GM19328 (cell line): ENCODE results near the gene MRPS10.
A peak's percentile ranks its signal among the peaks of the same experiment; 100 is the strongest.
"Not testable (repeated sequence)": the region's sequence is repeated elsewhere in the genome, so short reads cannot be mapped to it uniquely, and the experiment has no call there.

Source experiments
- ATAC-seq: cut with Tn5 transposase; IDR thresholded peaks from one replicate; pipeline ENCODE4 v1.9.1; 2021; ENCODE audit warnings: mild to moderate bottlenecking, moderate library complexity; ENCODE audit not compliant: unreplicated experiment

The MRPS10 gene

DNA sequence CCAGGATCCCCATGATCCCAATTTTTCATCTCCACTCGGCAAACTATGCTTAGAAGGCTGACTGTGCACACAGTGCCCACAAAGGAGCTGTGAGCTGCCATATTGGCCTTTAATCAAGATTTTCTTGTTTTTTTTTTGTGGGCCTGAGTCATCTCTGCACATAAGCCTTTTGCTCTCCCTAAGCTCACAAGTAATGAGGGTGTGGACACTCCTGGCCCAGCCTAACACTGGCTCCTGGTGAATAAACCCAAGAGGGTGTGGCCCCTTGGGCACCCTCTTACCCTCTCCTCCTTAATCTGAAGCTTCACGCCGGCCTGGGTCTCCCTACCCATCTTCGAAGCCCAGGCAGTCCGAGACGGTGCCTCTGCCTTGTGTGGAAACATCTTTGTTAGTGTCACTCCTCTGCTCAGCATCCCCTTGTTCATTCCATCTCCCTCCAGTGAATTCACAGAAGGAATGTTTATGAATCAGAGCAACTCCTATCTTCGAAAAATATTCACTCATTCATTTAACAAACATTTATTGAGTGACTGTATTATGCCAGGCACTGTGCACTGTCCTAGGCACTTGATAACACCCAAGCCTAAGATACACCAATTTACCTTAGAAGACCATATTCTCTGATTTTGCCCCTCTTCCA, 22.2 kb upstream of the MRPS10 start:
- no peak for ATAC-seq

DNA sequence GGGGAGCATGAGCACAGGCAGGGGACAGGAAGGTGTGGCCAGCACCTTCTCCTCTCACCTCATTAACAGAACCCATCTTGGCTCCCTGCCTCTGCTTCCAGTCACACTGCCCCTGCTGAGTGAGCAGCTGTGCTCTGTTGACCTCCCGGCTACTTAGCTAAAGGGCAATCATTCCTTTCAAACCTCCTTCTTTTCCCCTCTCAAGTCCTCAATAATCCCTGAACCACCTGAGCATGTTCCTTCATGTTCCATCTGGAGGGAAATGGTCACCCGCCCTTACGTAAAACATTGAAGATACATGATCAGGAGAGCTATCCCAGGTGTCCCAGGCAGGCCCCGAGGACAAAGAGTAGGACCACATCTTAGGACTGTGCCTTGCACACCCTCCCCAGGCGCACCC, 21.7 kb upstream of the MRPS10 start:
- no peak for ATAC-seq

DNA sequence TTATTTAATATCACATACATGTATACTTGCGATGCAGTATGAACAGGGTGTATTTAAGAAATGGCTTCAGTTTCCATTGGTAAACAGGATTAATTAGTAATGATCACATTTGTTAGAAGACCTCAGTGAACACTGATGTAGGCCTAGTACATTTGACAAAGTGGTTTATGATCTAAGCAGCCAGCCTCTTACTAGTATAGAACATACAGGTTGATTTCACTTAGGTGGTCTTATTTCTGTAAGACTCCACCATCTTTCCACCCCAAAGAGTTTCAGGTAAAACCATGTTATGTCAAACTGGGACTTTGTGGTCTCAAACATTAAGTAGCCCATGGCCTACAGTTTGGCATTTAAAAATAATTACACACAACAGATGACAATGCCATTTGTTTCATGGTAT, 20.2 kb upstream of the MRPS10 start:
- no peak for ATAC-seq

DNA sequence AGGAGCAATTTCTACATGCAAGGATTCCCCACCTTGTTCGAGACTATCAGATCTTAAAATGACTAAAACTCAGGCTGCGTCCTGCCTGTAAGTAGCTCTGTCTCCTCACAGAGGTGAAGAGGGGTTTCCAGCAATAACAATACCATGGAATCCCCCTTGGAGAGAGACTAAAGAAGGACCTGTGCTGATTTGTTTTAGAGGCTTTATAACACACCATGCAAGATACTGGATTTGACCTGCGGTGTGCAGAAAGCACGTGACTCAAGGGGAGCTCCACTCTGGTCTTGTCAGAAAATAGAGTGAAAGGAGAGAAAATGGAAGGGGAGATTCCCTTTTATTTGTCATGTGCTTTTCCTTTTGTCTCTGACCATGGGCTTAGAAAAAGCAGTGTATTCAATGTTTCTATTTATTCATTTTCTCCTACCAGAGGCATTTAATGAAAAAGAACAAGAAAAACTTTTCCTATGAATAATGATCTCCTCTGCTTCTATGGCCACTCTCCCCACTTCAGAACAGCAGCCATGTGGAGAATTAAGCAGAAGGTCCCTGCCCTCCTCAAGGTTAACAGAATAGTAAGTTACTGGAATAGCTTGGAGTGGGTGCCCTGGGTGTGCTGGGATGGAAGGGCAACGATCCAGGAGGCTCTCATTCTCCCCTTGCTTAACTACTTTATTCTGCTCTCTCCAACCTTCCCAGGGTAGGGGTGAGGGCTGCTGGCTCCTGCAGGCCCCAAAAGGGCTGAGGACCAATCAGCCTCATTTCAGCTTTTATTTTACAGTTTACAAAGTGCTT, 19.2 kb upstream of the MRPS10 start:
- no peak for ATAC-seq

DNA sequence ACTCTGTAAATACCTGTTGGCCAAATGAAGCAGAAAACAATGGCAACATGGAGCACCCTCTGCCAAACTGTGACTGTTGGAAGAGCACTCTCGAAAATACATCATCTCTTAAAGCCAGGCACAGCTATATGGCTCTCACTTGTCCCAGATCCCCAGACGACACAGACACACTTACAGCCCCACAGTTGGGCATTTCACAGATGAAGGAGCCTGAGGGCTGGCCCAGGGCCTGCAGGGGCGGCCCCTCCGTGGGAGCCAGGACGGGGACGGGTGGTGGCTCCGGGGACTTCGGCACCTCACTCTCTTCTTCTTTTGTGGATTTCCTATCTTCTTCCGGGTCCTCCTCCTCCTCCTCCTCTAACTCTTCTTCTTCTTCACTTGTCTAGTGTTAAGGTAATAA, 18.4 kb upstream of the MRPS10 start:
- ATAC-seq, result no peak

DNA sequence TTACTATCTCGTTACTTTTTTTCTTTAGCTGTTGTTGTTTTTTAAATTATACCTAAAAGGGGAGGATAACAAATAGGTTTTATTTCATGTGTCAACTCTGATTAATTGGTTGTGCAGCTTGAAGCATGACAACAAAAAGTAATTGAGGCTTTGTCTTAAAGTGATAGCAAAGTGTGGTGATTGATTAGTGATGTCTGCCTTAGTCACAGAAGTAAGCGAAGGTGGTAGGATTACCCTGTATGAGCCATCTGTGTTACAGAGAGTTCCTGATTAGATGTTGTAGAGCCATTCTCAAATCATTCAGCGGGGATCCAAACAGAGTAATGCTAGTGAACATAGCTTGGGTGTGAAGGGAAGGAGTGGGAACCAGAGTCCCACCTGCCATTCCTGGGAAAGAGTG, 14.4 kb upstream of the MRPS10 start:
- ATAC-seq, result no peak

DNA sequence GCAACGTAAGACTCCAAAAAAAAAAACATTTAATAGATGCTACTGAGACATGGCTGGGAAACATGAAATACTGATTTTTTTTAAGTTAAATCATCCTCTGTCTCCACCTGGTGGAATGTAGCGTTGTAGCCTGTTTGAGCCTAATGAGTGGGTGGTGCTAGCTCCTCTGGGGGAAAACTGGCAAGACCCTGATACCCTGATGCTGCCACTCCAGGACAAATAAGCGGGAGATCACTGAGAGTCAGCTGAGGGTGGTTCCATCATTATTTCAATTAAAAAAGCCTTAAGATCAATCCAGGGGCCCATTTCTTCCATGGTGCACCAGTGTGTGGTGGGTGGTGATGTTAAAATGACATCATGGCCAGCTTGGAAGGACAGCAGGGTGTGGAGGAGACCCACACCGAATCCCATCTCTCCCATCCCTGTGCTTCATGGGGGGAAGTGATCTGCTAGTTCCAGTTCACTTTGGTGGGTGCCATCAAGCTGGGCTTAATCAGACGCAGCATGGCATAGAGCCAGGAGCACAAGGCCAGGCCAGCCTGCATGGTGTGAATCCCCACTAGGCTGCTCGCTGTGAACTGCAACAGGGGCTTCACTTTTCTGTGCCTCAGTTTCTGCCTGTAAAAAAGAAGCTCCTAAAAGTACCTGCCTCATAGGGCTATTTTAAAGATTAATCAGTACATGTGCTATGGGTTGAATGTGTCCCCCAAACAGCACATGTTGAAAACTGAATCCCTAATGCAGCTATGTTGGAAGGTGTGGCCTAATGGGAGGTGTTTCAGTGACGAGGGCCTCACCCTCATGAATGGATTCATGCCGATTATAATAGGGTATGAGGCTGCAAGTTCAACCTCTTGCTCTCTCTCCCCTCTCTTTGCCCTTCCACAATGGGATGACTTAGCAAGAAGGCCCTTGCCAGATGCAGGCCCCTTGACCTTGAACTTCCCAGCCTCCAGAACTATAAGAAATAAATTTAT, 13.0 kb upstream of the MRPS10 start:
- ATAC-seq, result no peak

DNA sequence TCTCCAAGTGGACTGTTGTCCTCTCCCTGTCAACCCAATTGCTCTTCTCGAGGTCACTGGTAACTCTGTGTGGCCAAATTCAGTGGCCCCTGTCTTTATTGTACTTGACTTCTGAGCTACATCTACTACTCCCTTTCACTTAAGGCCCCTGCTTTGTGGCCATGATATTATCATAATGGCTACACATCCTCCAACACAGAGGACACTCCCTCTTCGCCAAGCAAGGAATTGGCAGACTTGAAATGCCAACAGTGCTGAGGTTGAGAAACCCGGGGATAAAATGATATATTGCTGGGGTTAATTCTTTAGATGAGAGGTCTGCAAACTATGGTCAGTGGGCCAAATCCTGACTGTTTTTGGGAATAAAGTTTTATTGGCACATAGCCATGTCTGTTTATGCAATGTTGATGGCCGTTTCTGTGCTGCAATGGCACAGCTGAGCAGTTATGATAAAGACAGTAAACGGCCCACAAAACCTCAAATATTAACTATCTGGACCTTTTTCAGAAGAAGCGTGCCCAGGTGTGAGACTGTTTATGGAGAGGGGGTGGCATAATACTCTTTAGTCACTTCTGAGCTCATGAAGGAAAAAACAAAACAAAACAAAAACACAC, 12.0 kb upstream of the MRPS10 start:
- no peak for ATAC-seq

DNA sequence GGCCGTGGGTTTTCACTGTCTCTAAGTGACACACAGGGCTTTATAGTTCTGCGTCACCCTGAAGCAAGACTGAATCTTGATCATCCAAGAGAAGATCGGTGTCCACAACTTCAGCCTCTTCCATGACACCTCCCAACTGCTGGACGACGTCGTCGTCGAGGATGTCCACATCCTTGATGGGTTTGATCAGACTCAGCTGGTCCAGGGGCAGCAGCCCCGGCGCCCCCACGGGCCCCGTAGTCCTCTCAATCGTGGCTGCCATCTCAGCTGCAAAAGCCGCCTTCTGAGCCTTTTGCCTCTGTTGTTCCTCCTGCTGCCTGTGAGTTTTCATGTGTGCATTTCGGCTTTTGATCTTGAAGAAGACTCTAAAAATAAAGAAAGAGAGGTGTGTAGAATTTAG, 10.6 kb upstream of the MRPS10 start:
- ATAC-seq, result no peak

DNA sequence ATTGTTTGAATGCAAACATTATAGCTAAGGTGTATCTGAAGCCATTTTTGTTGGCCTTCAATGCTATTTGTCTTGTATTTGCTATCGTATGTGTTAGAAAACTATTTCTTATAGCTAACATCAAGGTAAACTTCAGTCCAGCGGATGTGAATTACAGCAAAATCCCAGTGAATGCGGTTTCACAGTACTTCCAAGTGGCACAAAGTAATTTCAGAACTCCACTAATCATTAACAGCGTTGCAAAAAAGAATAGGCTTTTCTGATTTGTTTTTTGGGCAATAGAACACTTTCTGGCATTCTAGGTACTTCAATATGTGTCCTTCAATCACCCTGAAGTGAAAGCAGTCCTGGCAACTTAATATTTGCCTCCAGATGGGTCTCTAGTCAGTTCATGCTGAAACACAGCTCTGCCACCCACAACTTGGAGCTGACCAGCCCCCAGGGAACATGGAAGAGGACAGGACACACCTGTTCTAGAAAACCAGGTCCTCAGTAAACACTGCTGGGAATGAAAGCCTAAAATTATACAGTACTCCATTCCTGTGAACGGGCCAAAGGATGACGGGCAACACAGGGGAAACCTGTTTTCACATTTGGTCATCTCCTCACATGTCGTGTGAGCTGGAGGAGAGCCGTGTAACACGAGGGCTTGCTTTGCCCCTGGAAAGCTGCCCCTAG, 9.7 kb upstream of the MRPS10 start:
- ATAC-seq, result no peak

DNA sequence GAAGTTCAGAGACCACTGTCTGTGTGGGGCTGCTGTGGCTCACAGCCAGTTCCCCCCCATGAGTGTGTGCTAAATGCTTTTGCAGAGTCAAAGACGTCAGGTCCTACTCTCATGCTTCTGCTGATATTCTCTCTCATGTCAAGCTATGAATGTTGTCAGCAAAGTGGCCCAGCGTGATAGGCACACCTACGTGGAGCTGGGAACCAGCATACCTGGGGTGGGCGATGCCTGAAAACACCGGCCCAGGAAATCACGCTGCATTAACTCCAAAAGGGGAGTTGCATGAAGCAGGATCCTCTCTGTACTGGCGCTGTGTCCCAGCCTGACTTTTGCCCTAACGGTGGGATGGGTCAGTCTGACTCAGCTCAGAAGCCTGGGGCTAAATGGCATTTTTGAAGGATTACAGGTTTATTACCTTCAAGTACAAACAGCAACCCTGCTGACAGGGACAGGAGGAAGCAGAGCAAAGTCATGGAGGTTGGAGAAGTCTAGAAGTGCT, 9.0 kb upstream of the MRPS10 start:
- ATAC-seq, result no peak

DNA sequence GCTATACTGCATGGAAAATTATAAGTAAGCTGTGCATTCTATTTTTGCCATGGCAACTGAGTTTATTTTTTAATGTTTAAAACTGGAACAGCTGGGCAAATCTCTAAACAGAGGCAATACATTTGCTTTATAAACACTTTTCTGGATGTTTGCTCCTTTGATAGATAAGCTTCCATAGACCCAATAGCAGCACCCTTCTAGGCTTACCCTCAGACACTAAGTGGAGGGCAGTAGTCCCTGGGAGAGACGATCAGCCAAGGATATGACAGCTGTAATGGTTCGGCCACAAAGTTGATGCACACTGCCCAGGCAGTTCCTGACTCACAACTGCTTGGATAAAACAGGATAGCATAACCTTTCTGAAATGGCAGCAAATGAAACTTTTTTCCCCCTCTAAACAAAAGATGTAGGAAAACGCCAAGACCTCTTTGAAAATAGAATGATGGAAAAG, 8.5 kb upstream of the MRPS10 start:
- no peak for ATAC-seq

DNA sequence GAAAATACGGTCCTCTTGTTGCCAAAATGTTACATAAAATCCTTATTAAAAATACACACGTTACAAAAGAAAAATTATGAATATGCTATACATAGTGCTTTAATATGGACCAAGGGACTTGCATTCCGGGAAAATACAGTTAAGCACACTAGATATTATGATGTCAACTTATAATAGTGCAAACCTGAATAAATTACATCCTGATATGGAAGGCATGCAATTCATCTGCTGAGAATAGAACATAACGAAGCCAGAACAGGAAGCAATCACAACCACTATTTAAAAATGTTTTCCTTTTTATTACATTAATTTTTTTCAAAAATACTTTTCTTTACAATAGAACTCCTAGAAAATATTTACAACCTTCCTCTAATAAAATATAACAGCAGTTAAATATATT, 7.8 kb upstream of the MRPS10 start:
- no peak for ATAC-seq

DNA sequence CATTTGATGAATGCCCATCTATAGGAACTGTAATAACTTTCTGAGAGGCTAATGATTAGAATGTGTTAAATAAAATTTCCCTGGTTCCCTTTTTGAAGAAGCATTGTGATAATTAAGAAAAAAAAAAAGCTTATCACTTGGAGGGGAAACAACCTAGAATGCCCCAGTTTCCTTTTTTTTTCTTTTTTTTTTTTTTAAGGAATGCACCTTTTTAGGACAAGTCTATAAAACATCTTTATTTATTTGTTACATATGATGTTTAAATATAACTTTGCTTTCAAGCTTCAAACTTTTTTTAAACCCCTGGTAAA, 7.3 kb upstream of the MRPS10 start:
- ATAC-seq, result no peak

DNA sequence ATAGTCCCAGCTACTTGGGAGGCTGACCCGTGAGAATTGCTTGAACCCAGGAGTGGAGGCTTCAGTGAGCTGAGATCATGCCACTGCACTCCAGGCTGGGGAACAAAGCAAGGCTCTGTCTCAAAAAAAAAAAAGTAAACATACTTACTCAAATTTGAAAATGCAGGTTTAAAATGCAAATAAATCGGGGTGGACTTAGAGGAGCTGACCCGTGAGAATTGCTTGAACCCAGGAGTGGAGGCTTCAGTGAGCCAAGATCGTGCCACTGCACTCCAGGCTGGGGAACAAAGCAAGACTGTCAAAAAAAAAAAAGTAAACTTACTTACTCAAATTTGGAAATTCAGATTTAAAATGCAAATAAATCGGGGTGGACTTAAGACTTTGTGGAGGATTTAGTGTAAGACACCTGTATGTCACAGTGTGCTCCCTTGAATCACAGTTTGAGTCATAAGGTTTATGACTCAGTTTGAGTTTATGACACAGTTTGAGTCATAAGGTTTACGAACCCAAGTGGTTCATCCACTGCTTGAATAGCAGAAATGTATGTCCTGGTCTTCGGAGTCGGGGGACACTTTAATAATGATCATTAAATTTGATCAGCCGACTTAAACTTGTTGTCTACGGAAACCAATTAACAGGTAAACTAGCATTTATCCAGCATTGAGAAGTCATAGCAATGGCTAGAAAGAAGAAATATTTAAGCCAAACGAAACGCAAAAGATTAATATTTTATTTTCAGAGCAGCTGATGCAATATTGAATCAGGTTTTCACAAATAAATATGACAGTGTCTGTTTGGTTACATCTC, 6.8 kb upstream of the MRPS10 start:
- ATAC-seq, result peak; percentile 82

DNA sequence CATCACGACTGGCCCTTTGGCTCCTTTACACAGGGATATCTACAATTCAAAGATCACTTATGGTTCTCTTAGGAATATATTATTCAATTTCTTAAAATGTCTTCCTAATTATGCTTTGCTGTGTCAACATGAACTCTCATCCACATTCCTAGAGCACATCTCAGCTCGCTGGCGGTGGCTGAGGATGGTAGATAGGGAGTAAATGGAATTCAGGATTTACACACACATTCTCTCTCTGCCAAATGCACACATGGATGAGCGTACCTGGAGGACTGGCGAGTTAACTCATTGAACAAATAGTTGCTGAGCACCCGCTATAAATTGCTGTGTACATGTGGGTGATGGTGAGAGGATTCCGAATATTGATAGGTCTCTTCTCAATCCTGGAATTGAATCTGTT, 4.8 kb upstream of the MRPS10 start:
- ATAC-seq, result no peak

DNA sequence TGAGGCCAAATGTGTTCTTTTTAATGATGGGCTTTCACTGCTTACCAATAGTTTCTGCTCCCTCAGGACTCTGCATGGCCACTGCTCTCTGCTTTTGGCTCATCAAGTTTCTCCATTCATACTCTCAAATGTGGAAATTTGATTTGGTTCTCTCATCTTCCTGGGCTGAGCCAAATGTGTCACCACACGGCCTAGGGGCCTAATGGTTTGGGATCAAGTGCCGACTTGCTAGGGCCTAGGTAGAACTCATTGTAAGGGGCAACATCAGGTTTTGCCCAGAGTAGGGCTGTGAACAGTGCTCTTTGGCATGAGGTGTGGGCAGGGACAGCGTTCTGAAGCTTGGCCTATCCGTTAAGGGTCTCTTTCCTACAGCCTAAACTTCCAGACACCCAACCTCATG, 3.9 kb upstream of the MRPS10 start:
- no peak for ATAC-seq

DNA sequence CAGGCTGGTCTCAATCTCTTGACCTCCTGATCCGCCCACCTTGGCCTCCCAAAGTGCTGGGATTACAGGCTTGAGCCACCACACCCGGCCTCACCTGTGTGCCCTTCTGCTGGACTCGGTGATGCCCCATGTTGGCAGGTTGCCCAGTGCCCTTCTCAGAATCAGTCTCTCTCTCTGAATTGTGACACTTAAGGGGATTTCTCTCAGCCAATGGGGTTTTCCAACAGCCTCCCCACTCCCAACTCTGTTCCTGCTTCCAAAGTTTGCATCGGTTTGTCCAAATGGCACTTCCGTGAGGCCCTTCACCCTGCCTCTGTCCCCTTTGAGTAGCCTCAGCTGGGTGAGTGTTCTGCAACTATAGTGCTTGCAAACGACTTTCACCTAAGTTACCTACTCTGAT, 3.1 kb upstream of the MRPS10 start:
- no peak for ATAC-seq

DNA sequence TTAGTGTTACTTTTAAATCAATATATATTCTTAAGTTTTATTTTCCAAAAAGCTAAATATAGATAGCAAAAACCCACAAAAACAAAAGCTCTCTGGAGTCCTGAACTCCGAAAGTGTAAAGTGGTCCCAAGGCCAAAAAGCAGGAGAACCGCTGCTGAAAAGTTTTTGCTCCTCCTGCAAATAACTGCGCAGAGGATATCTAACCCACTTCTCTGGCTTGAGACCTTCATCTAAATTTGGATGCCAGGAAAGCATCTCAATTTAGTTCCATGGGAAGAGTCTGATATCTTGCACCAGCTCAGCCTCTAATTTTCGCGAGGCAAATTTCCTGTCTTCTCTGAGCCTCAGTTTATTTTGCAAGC, 523 bp downstream of the MRPS10 start:
- no peak for ATAC-seq

DNA sequence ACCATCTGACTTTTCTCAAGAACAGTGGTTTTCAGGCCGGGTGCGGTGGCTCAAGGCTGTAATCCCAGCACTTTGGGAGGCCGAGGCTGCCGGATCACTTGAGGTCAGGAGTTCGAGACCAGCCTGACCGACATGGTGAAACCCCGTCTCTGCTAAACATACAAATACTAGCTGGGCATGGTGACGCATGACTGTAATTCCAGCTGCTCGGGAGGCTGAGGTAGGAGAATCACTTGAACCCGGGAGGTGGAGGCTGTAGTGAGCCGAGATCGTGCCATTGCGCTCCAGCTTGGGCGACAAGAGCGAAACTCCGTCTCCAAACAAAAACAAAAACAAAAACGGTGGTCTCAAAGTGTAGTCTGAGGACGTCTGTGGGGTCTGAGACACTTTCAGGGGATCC, 1.2 kb downstream of the MRPS10 start:
- not testable (repeated sequence) for ATAC-seq
